KMS-11 (cell line): ENCODE measurements around the gene THBS3.
"Not testable (repeated sequence)": the region's sequence is repeated elsewhere in the genome, so short reads cannot be mapped to it uniquely, and the experiment has no call there.

Source experiments
- H2AFZ ChIP-seq: fragments of 200-600 bp; sonication (generic); 2 replicates; pipeline ENCODE4 v1.6.1; 2016; ENCODE audit warnings: antibody characterized with exemption, mixed run types, low read depth
- H3K27ac ChIP-seq: fragments of 200-600 bp; sonication (generic); 2 replicates; pipeline ENCODE4 v1.6.1; 2016; ENCODE audit warnings: mild to moderate bottlenecking, mixed run types
- H3K27me3 ChIP-seq: fragments of 200-600 bp; sonication (generic); 2 replicates; pipeline ENCODE4 v1.6.1; 2017; ENCODE audit warnings: mild to moderate bottlenecking, low read depth, mixed run types, moderate library complexity; ENCODE audit not compliant: insufficient read depth
- H3K36me3 ChIP-seq: fragments of 200-600 bp; sonication (generic); 2 replicates; pipeline ENCODE4 v1.6.1; 2017; ENCODE audit warnings: mild to moderate bottlenecking, mixed run types; ENCODE audit not compliant: insufficient read depth
- H3K4me1 ChIP-seq: fragments of 200-600 bp; sonication (generic); 2 replicates; pipeline ENCODE4 v1.6.1; 2016; ENCODE audit warnings: mild to moderate bottlenecking, low read depth, mixed run types; ENCODE audit not compliant: poor library complexity, severe bottlenecking
- H3K4me2 ChIP-seq: fragments of 200-600 bp; sonication (generic); 2 replicates; pipeline ENCODE4 v1.7.0; 2016; ENCODE audit warnings: mild to moderate bottlenecking, mixed run types
- H3K4me3 ChIP-seq: fragments of 200-600 bp; sonication (generic); IDR thresholded peaks from 2 replicates; pipeline ENCODE4 v1.6.1; 2017; ENCODE audit warnings: low read depth, low read length, mixed read lengths; ENCODE audit not compliant: insufficient read depth
- H3K79me2 ChIP-seq: fragments of 200-600 bp; sonication (generic); 2 replicates; pipeline ENCODE4 v1.6.1; 2016; ENCODE audit warnings: low read depth, mixed run types; ENCODE audit not compliant: insufficient read depth
- H3K9ac ChIP-seq: fragments of 200-600 bp; sonication (generic); 2 replicates; pipeline ENCODE4 v1.6.1; 2016; ENCODE audit warnings: mild to moderate bottlenecking, mixed run types
- H4K20me1 ChIP-seq: fragments of 200-600 bp; sonication (generic); 2 replicates; pipeline ENCODE4 v1.6.1; 2016; ENCODE audit warnings: mild to moderate bottlenecking, mixed run types; ENCODE audit not compliant: insufficient read depth
- TF ChIP-seq, protein P1 (sequence below): fragments of 200-600 bp; sonication (generic); conservative IDR thresholded peaks from 2 replicates; pipeline ENCODE4 v1.6.1; 2017; ENCODE audit warnings: low read depth, mild to moderate bottlenecking, antibody characterized with exemption, low read length, moderate library complexity, mixed read lengths

Gene THBS3

GRCh38 chr1:155158991-155159390, 48.7 kb downstream of the THBS3 start:
- H3K4me3 ChIP-seq, result no peak overlapping the region
- no peaks in the 10 kb centered on the region for H3K79me2 ChIP-seq

GRCh38 chr1:155155996-155156643, 51.6 kb downstream of the THBS3 start:
- H3K4me3 ChIP-seq, H3K36me3 ChIP-seq, H3K4me1 ChIP-seq, H3K4me2 ChIP-seq, H3K27me3 ChIP-seq, H3K9ac ChIP-seq, H2AFZ ChIP-seq, H3K79me2 ChIP-seq, H3K27ac ChIP-seq, H4K20me1 ChIP-seq: not testable (repeated sequence)

More at GRCh38 chr1:155158991-155159390, 48.7 kb downstream of the THBS3 start:
- Histone ChIP-seq H3K4me2 (no peak overlapping the region), H3K27ac (no peak overlapping the region), H3K4me1 (no peaks in the 10 kb centered on the region), H3K36me3 (no peaks in the 10 kb centered on the region), H3K27me3 (no peaks in the 10 kb centered on the region; the same call in 1 of the 2 replicates), H3K9ac (no peak overlapping the region), H2AFZ (no peak overlapping the region), H4K20me1 (no peaks in the 10 kb centered on the region)
- TF ChIP-seq, protein P1, sequence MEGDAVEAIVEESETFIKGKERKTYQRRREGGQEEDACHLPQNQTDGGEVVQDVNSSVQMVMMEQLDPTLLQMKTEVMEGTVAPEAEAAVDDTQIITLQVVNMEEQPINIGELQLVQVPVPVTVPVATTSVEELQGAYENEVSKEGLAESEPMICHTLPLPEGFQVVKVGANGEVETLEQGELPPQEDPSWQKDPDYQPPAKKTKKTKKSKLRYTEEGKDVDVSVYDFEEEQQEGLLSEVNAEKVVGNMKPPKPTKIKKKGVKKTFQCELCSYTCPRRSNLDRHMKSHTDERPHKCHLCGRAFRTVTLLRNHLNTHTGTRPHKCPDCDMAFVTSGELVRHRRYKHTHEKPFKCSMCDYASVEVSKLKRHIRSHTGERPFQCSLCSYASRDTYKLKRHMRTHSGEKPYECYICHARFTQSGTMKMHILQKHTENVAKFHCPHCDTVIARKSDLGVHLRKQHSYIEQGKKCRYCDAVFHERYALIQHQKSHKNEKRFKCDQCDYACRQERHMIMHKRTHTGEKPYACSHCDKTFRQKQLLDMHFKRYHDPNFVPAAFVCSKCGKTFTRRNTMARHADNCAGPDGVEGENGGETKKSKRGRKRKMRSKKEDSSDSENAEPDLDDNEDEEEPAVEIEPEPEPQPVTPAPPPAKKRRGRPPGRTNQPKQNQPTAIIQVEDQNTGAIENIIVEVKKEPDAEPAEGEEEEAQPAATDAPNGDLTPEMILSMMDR, result no peak
